RPMI8226 (cell line): ENCODE data around the gene GOLGA6L10.
"Not testable (repeated sequence)": the region's sequence is repeated elsewhere in the genome, so short reads cannot be mapped to it uniquely, and the experiment has no call there.

Experiments
- DNase-seq: peaks from one replicate; pipeline ENCODE4 v3.0.0-alpha.2; 2015

The GOLGA6L10 gene

GRCh38 chr15:82338573-82338972, 10.7 kb downstream of the GOLGA6L10 start:
- DNase-seq, result not testable (repeated sequence)

- DNase-seq, result not testable (repeated sequence)
Observed at GRCh38 chr15:82338053-82338452, 11.2 kb downstream of the GOLGA6L10 start.

GRCh38 chr15:82337051-82337450, 12.2 kb downstream of the GOLGA6L10 start:
- not testable (repeated sequence) for DNase-seq

- DNase-seq, result not testable (repeated sequence)
Observed at GRCh38 chr15:82336180-82336647, 13.1 kb downstream of the GOLGA6L10 start.

GRCh38 chr15:82335006-82335405, 14.3 kb downstream of the GOLGA6L10 start:
- DNase-seq, result not testable (repeated sequence)

GRCh38 chr15:82334554-82334932, 14.7 kb downstream of the GOLGA6L10 start:
- not testable (repeated sequence) for DNase-seq

- DNase-seq, result not testable (repeated sequence)
Observed at GRCh38 chr15:82333603-82334553, 15.4 kb downstream of the GOLGA6L10 start.

GRCh38 chr15:82332711-82333602, 16.3 kb downstream of the GOLGA6L10 start:
- peak; percentile 68 for DNase-seq

GRCh38 chr15:82331576-82332304, 17.5 kb downstream of the GOLGA6L10 start:
- DNase-seq, result not testable (repeated sequence)

GRCh38 chr15:82330921-82331320, 18.4 kb downstream of the GOLGA6L10 start:
- not testable (repeated sequence) for DNase-seq

GRCh38 chr15:82329039-82329438, 20.2 kb downstream of the GOLGA6L10 start:
- DNase-seq, result not testable (repeated sequence)

GRCh38 chr15:82327372-82327771, 21.9 kb downstream of the GOLGA6L10 start:
- DNase-seq, result not testable (repeated sequence)

GRCh38 chr15:82326896-82327295, 22.4 kb downstream of the GOLGA6L10 start:
- DNase-seq, result not testable (repeated sequence)

GRCh38 chr15:82325646-82326045, 23.6 kb downstream of the GOLGA6L10 start:
- not testable (repeated sequence) for DNase-seq

- not testable (repeated sequence) for DNase-seq
Observed at GRCh38 chr15:82324831-82325230, 24.4 kb downstream of the GOLGA6L10 start.

- not testable (repeated sequence) for DNase-seq
Observed at GRCh38 chr15:82322488-82322887, 26.8 kb downstream of the GOLGA6L10 start.

- DNase-seq, result not testable (repeated sequence)
Observed at GRCh38 chr15:82320861-82321260, 28.4 kb downstream of the GOLGA6L10 start.

GRCh38 chr15:82319522-82320278, 29.6 kb downstream of the GOLGA6L10 start:
- not testable (repeated sequence) for DNase-seq

- DNase-seq, result not testable (repeated sequence)
Observed at GRCh38 chr15:82318281-82318680, 31.0 kb downstream of the GOLGA6L10 start.

- not testable (repeated sequence) for DNase-seq
Observed at GRCh38 chr15:82317516-82317915, 31.8 kb downstream of the GOLGA6L10 start.

- DNase-seq, result no peak
Observed at GRCh38 chr15:82317091-82317489, 32.2 kb downstream of the GOLGA6L10 start.
